Measurements from ENCODE around the gene STRA6.

Gene STRA6

GRCh38 chr15:74244822-74245341 lies 42.3 kb upstream of the STRA6 start:
- DNase-seq (ENCODE audit: low read depth, low spot score), result no peak
- POLR2A ChIA-PET, result no interaction called here
- CTCF ChIA-PET, result interaction anchor here (0.7 to 1.4 kb wide), 2 partner anchors 9 to 110 kb away, joined by 3 to 4 read pairs; partner anchors contain the start of gene CCDC33
- TF ChIP-seq CTCF (IDR thresholded peaks at IDR 0.05; ENCODE audit: insufficient read depth, low read length, missing control alignments), result no peak
- H3K4me3 ChIP-seq (ENCODE audit: low read depth, low read length), result no peak overlapping the region

- ChIA-PET CTCF (interaction anchor here (1.7 kb wide), 1 partner anchor 10 kb away, joined by 8 read pairs; no protein-coding TSS in a partner anchor), POLR2A (interaction anchor here (0.7 kb wide), 1 partner anchor 26 kb away, joined by 3 read pairs; no protein-coding TSS in a partner anchor)
- DNase-seq (ENCODE audit: low read depth, low spot score), result no peak
- TF ChIP-seq CTCF (IDR thresholded peaks at IDR 0.05; ENCODE audit: insufficient read depth, low read length, missing control alignments), result no peak
- H3K4me3 ChIP-seq (ENCODE audit: low read depth, low read length), result no peak overlapping the region
Measured at GRCh38 chr15:74243431-74243830, 40.8 kb upstream of the STRA6 start.

- DNase-seq (ENCODE audit: low read depth, low spot score), result no peak
- CTCF ChIA-PET, result interaction anchor here (1.1 to 1.7 kb wide), 3 partner anchors 9 to 80 kb away, joined by 3 to 8 read pairs (median 4); no protein-coding TSS in a partner anchor
- POLR2A ChIA-PET, result interaction anchor here (0.7 kb wide), 1 partner anchor 25 kb away, joined by 3 read pairs; no protein-coding TSS in a partner anchor
Measured at GRCh38 chr15:74242441-74243185, 40.0 kb upstream of the STRA6 start.

GRCh38 chr15:74240897-74241614 lies 38.5 kb upstream of the STRA6 start:
- POLR2A ChIA-PET, result no interaction called here
- H3K4me3 ChIP-seq (ENCODE audit: low read depth, low read length), result no peak overlapping the region
- CTCF ChIA-PET, result interaction anchor here (1.0 to 1.1 kb wide), 2 partner anchors 10 to 66 kb away, joined by 3 to 5 read pairs; no protein-coding TSS in a partner anchor
- no peak for DNase-seq (ENCODE audit: low read depth, low spot score)
- TF ChIP-seq CTCF (IDR thresholded peaks at IDR 0.05; ENCODE audit: insufficient read depth, low read length, missing control alignments), result no peak

More at GRCh38 chr15:74242441-74243185, 40.0 kb upstream of the STRA6 start:
- no peak for TF ChIP-seq CTCF (IDR thresholded peaks at IDR 0.05; ENCODE audit: insufficient read depth, low read length, missing control alignments)
- no peak overlapping the region for H3K4me3 ChIP-seq (ENCODE audit: low read depth, low read length)

GRCh38 chr15:74240002-74240568 lies 37.5 kb upstream of the STRA6 start:
- ChIA-PET POLR2A (no interaction called here), CTCF (interaction anchor here (0.9 to 1.4 kb wide), 5 partner anchors 9 to 69 kb away, joined by 3 to 5 read pairs (median 3); no protein-coding TSS in a partner anchor)
- H3K4me3 ChIP-seq (ENCODE audit: low read depth, low read length), result no peak overlapping the region
- no peak for DNase-seq (ENCODE audit: low read depth, low spot score)
- TF ChIP-seq CTCF (IDR thresholded peaks at IDR 0.05; ENCODE audit: insufficient read depth, low read length, missing control alignments), result peak; percentile 63

Data from AG04449 (cell line).